Upper lobe of right lung (tissue), 1 donor: ENCODE results near the gene RAB11FIP4. TPM values are rescaled to one million over a fixed set of nuclear protein-coding genes. Genes with fewer than 3 reads are reported as not detected.

Experiments
- ATAC-seq: fragments of 200-7000 bp; cut with Tn5 transposase; one replicate; pipeline ENCODE4 v1.9.1; 2020; ENCODE audit warnings: mild to moderate bottlenecking, moderate library complexity
- DNase-seq: peaks from one replicate; pipeline ENCODE4 v3.0.0-alpha.2; 2020
- H3K27ac ChIP-seq: fragments of 200-600 bp; one replicate; pipeline ENCODE4 v1.8.0; 2022
- H3K27me3 ChIP-seq: fragments of 200-600 bp; one replicate; pipeline ENCODE4 v1.8.0; 2022; ENCODE audit warnings: mild to moderate bottlenecking
- H3K36me3 ChIP-seq: fragments of 200-600 bp; one replicate; pipeline ENCODE4 v1.8.0; 2022
- H3K4me1 ChIP-seq: fragments of 200-600 bp; one replicate; pipeline ENCODE4 v1.8.0; 2022
- H3K4me3 ChIP-seq: fragments of 200-600 bp; one replicate; pipeline ENCODE4 v1.8.0; 2022; ENCODE audit warnings: mild to moderate bottlenecking
- H3K9me3 ChIP-seq: fragments of 200-600 bp; one replicate; pipeline ENCODE4 v1.8.0; 2022
- CTCF ChIP-seq: fragments of 200-600 bp; IDR thresholded peaks from one replicate; pipeline ENCODE4 v1.8.0; 2022; ENCODE audit warnings: antibody characterized with exemption
- intact Hi-C: fragments of 100-400 bp; cut with DNase I; formaldehyde crosslinking; loops from one replicate; pipeline ENCODE4 v1.11.0; 2022
- total RNA-seq: library from RNA; stranded (reverse); fragmentation: NEBNext Ultra II Directional; extraction: Animal tissue kit (Norgen Biotek cat#: 25700); gene quantifications from one replicate; pipeline ENCODE4 v1.2.1, GENCODE V29; 2021
- donor health status: DM: no; HTN: yes; CAD: no; lungs with severe emphysema.

RAB11FIP4 gene
- total RNA-seq, 1 donor from 2014 or later = 13.5 TPM

GRCh38 chr17:31549121-31549524 is 157.6 kb downstream of the RAB11FIP4 start:
- intact Hi-C loops = no loop called here
- DNase-seq (no peak), ATAC-seq (peak; percentile 11)
- Histone ChIP-seq H3K36me3 (no peaks in the 10 kb centered on the region), H3K4me1 (peaks cover 8% of the 10 kb centered on the region), H3K9me3 (no peaks in the 10 kb centered on the region), H3K27ac (peak overlapping the region; percentile 90), H3K4me3 (peak overlapping the region; percentile 70), H3K27me3 (no peaks in the 10 kb centered on the region)
- no peak for TF ChIP-seq CTCF

- H3K27ac ChIP-seq = peak overlapping the region; percentile 90
- intact Hi-C loops = no loop called here
- peak; percentile 95 for DNase-seq
- TF ChIP-seq CTCF = no peak
- H3K36me3 ChIP-seq = no peaks in the 10 kb centered on the region
- H3K27me3 ChIP-seq = no peaks in the 10 kb centered on the region
- peaks cover 8% of the 10 kb centered on the region for H3K4me1 ChIP-seq
- peak; percentile 95 for ATAC-seq
- H3K4me3 ChIP-seq = peak overlapping the region; percentile 70
- H3K9me3 ChIP-seq = no peaks in the 10 kb centered on the region
Measured at GRCh38 chr17:31549525-31550388, 158.3 kb downstream of the RAB11FIP4 start.

DNA sequence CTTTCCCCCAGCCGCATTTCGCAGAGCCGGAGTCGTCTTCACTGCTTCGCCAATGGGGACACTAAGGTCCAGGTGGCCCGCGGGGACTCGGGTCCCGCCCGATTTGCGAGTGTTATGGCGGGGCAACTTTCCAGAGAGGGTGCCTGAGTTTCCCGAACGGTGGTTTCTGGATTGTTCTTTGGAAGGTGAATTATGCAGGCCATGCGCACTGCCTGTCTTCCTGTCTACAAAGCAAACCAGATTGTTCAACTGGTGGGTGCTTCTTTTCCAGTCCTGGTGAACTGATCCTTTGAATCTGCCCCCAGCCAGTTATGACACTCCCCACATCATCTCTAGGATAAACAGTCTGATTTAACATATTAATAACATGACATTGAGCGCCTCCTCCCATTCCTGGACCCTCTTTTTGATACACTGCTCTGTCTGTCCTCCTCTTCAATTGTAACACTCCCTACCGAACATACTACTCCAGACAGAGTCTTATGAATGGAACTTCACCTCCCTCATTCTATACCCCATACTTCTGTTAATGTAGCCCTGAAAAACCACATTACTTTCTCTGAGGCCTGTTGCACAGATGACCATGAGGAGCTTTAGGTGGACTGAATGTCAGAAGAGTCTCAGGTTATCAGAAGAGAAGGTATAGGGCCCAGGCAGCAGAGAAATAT is 159.0 kb downstream of the RAB11FIP4 start:
- Histone ChIP-seq H3K27me3 (no peaks in the 10 kb centered on the region), H3K27ac (peak overlapping the region; percentile 90), H3K36me3 (no peaks in the 10 kb centered on the region), H3K9me3 (no peaks in the 10 kb centered on the region), H3K4me1 (peaks cover 8% of the 10 kb centered on the region), H3K4me3 (peak overlapping the region; percentile 70)
- TF ChIP-seq CTCF = no peak
- intact Hi-C loops = no loop called here
- ATAC-seq (no peak), DNase-seq (no peak)

- no peaks in the 10 kb centered on the region for H3K9me3 ChIP-seq
- DNase-seq = no peak
- intact Hi-C loops = no loop called here
- no peak overlapping the region for H3K4me3 ChIP-seq
- H3K4me1 ChIP-seq = peaks cover 8% of the 10 kb centered on the region
- no peak for TF ChIP-seq CTCF
- H3K36me3 ChIP-seq = no peaks in the 10 kb centered on the region
- no peaks in the 10 kb centered on the region for H3K27me3 ChIP-seq
- no peak for ATAC-seq
- no peak overlapping the region for H3K27ac ChIP-seq
Measured at GRCh38 chr17:31552568-31552967, 161.1 kb downstream of the RAB11FIP4 start.

GRCh38 chr17:31553506-31553905 is 162.0 kb downstream of the RAB11FIP4 start:
- TF ChIP-seq CTCF = no peak
- Histone ChIP-seq H3K4me1 (peaks cover 9% of the 10 kb centered on the region), H3K36me3 (no peaks in the 10 kb centered on the region), H3K27me3 (no peaks in the 10 kb centered on the region), H3K9me3 (no peaks in the 10 kb centered on the region), H3K27ac (no peak overlapping the region), H3K4me3 (no peak overlapping the region)
- ATAC-seq = no peak
- intact Hi-C loops = no loop called here
- DNase-seq = no peak
